HL-60 (cell line): ENCODE results near the gene RUSC1.

Experiments used
- CTCF ChIP-seq: IDR thresholded peaks from one replicate; pipeline ENCODE4 v1.5.1; 2011; ENCODE audit warnings: low read length, control low read depth, inconsistent platforms; ENCODE audit not compliant: insufficient read depth
- POLR2AphosphoS5 ChIP-seq: IDR thresholded peaks from 2 replicates; pipeline ENCODE4 v1.6.1; 2012; ENCODE audit warnings: low read depth

- TF ChIP-seq CTCF (no peak), POLR2AphosphoS5 (no peak)
Observed at GRCh38 chr1:155300024-155300423, 20.7 kb upstream of the RUSC1 start.
